Thymus (tissue), 11 donors: ENCODE measurements around the gene PLPPR1. TPM values are rescaled to one million over a fixed set of nuclear protein-coding genes. Genes with fewer than 3 reads are reported as not detected.

Source experiments
- DNase-seq, 9 donors: peaks; one replicate each; pipeline ENCODE4 v3.0.0-alpha.2; 2013; ENCODE audit warnings: low spot score in 9 of 9, low read depth in 6 of 9, missing footprints in 1 of 9
- H3K27ac ChIP-seq, 2 donors: one replicate each; pipeline ENCODE4 v1.5.1; 2013; ENCODE audit warnings: control low read depth in 1 of 2, low read depth in 1 of 2, low read length in 1 of 2, mild to moderate bottlenecking in 1 of 2, moderate library complexity in 1 of 2
- H3K27me3 ChIP-seq, 2 donors: one replicate each; pipeline ENCODE4 v1.5.1; 2013; ENCODE audit warnings: low read length in 1 of 2; ENCODE audit not compliant: control insufficient read depth in 2 of 2, insufficient read depth in 1 of 2
- H3K36me3 ChIP-seq, 2 donors: one replicate each; pipeline ENCODE4 v1.5.1; 2013; ENCODE audit warnings: low read length in 1 of 2, mild to moderate bottlenecking in 1 of 2, moderate library complexity in 1 of 2; ENCODE audit not compliant: control insufficient read depth in 2 of 2, insufficient read depth in 2 of 2
- H3K4me1 ChIP-seq, 2 donors: one replicate each; pipeline ENCODE4 v1.5.1; 2013; ENCODE audit warnings: low read length in 2 of 2; ENCODE audit not compliant: control insufficient read depth in 2 of 2, insufficient read depth in 2 of 2
- H3K4me3 ChIP-seq, 2 donors: one replicate each; pipeline ENCODE4 v1.5.1; 2013; ENCODE audit warnings: low read length in 2 of 2, control low read depth in 1 of 2, mild to moderate bottlenecking in 1 of 2
- H3K9me3 ChIP-seq, 2 donors: one replicate each; pipeline ENCODE4 v1.5.1; 2013; ENCODE audit warnings: low read length in 1 of 2, mild to moderate bottlenecking in 1 of 2; ENCODE audit not compliant: control insufficient read depth in 2 of 2, insufficient read depth in 1 of 2
- WGBS: extraction: QIAGEN DNeasy Blood & Tissue Kit; methylation state at CpG from one replicate; pipeline ENCODE4 v1.1.7; 2013; 5-methylcytosine and 5-hydroxymethylcytosine counted together
- polyA plus RNA-seq: library from polyadenylated mRNA; stranded (reverse); fragments of 200-250 nt; gene quantifications from one replicate; pipeline ENCODE4 v1.2.3, GENCODE V29; 2013
- total RNA-seq: library from RNA; stranded (reverse); fragments of 120-200 nt; gene quantifications from one replicate; pipeline ENCODE4 v1.2.4, GENCODE V29; 2013
- donor health status: healthy.

PLPPR1 gene
- total and polyA plus RNA-seq, 2 donors: 0.25 to 0.38 TPM

DNA sequence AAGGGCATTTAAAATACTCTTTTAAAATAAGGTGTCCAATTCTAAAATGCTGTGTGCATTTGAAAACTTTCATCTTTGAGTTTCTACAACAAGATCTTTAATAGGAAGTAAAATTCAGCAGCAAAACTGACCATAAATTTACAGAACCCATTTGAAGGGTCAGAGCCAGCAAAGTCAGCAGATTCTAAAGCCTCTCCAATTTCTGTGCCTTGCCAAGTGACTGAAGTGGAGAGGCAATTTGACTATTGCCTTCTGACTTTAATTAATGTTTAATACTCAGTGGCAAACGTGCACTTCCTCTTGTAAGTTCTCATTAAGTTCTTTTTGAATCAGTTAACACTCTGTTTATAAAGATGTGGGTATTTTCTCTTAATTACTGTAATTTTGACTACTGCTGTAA is 201.1 kb downstream of the PLPPR1 start:
- no peaks in the 10 kb centered on the region for H3K4me1 ChIP-seq
- no peak overlapping the region for H3K27ac ChIP-seq
- H3K4me3 ChIP-seq: no peak overlapping the region
- DNase-seq: no peak
- no peaks in the 10 kb centered on the region for H3K9me3 ChIP-seq
- H3K36me3 ChIP-seq: no peaks in the 10 kb centered on the region
- WGBS: 25% methylated on average over 1 of the region's 1 CpG
- no peaks in the 10 kb centered on the region for H3K27me3 ChIP-seq

DNA sequence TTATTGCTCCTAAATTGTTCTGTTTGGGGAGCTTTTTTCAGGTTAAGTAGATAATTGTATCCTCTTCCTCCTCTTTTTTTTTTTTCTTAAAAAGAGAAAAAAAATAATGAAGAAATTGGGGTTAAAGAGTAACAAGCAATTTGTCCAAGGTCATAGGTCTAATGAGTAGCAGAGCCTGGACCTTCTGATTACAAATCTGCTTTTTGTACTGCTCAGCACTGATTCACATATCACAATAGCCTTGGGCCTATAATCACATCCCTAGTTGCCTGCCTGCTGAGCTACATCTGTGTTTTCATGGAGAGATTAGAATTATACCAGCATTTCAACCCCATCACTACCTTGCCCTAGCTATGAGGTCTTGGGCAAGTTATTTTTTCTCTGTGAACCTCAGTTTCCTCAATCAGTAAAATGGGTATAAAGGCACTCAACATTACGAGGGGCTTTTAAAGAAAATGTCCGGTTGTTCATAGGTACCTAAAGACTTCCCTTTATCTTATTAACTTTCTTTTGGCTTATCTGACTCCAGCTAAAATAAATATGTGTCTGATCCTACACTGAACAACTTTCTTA is 204.0 kb downstream of the PLPPR1 start:
- Histone ChIP-seq H3K9me3 (no peaks in the 10 kb centered on the region), H3K27me3 (no peaks in the 10 kb centered on the region), H3K4me1 (no peaks in the 10 kb centered on the region), H3K4me3 (no peak overlapping the region), H3K36me3 (no peaks in the 10 kb centered on the region), H3K27ac (no peak overlapping the region)
- no peak for DNase-seq
- WGBS: 94% methylated on average over 2 of the region's 2 CpGs

GRCh38 chr9:101235105-101235866 is 206.8 kb downstream of the PLPPR1 start:
- no peak for DNase-seq
- Histone ChIP-seq H3K27me3 (no peaks in the 10 kb centered on the region), H3K27ac (no peak overlapping the region), H3K4me3 (no peak overlapping the region), H3K36me3 (no peaks in the 10 kb centered on the region), H3K4me1 (no peaks in the 10 kb centered on the region), H3K9me3 (no peaks in the 10 kb centered on the region)
- 43% methylated on average over 6 of the region's 6 CpGs for WGBS

GRCh38 chr9:101242651-101243050 is 214.1 kb downstream of the PLPPR1 start:
- no peaks in the 10 kb centered on the region for H3K27me3 ChIP-seq
- no peaks in the 10 kb centered on the region for H3K9me3 ChIP-seq
- WGBS: 96% methylated on average over 1 of the region's 1 CpG
- no peak for DNase-seq
- no peak overlapping the region for H3K27ac ChIP-seq
- H3K4me1 ChIP-seq: no peaks in the 10 kb centered on the region
- no peak overlapping the region for H3K4me3 ChIP-seq
- H3K36me3 ChIP-seq: no peaks in the 10 kb centered on the region

- no peak overlapping the region for H3K27ac ChIP-seq
- no peak overlapping the region for H3K4me3 ChIP-seq
- WGBS: 65% methylated on average over 1 of the region's 1 CpG
- H3K27me3 ChIP-seq: no peaks in the 10 kb centered on the region
- no peaks in the 10 kb centered on the region for H3K36me3 ChIP-seq
- DNase-seq: no peak
- H3K4me1 ChIP-seq: no peaks in the 10 kb centered on the region
- H3K9me3 ChIP-seq: no peaks in the 10 kb centered on the region
These were observed 218.2 kb downstream of the PLPPR1 start for GRCh38 chr9:101246691-101247090.

DNA sequence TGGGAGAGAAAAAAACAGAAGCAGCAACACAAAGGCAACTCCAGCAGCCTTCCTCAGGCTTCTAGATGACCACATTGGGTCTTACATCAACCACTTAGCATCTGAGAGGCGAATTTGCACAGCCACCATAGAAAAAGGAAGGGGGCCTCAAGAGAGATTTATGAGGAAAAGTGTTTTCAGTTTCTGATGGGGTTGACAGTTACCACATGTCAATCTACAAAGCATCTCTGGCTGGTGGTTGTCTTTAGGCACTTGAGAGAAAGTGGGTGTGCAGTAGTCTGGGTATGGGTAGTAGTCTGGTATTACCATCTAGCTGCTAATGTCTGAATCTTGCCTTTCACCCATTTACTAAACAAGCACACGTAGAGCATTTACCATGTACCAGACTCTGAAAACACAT is 218.8 kb downstream of the PLPPR1 start:
- DNase-seq: no peak
- Histone ChIP-seq H3K9me3 (no peaks in the 10 kb centered on the region), H3K36me3 (no peaks in the 10 kb centered on the region), H3K4me3 (no peak overlapping the region), H3K27me3 (no peaks in the 10 kb centered on the region), H3K27ac (no peak overlapping the region), H3K4me1 (no peaks in the 10 kb centered on the region)
- 83% methylated on average over 2 of the region's 2 CpGs for WGBS

DNA sequence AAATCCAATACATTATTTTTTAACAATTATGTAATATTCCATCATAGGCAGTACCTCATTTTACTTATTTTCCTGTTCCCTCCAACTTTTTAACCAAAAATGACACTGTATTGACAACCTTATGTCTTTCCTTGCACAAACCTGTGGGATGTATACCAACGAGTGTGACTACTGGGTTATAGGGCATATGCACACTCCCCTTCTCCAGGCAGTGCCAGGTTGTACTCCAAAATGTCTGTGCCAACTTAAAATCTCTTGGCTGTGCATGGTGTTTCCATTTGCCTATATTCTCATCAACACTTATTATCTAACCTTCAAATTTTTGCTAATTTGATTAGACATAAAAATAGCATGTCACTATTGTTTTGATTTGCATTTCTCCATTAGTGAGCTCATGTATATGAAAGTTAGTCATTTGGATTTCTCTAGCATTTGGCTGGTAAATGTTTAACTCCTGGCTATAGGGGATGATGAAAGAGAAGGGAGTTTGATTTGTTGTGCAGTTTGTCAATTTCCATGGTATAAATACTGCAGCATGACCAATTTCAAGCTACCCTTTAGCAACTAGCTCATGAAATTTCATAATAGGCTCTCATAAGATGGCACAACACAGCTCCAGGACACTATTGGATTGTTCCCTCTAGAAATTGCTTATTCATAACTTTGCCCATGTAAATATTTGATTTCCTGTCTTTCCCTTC is 226.4 kb downstream of the PLPPR1 start:
- H3K27me3 ChIP-seq: no peaks in the 10 kb centered on the region
- H3K36me3 ChIP-seq: no peaks in the 10 kb centered on the region
- no peak overlapping the region for H3K4me3 ChIP-seq
- no peak for DNase-seq
- no peaks in the 10 kb centered on the region for H3K9me3 ChIP-seq
- H3K27ac ChIP-seq: no peak overlapping the region
- H3K4me1 ChIP-seq: no peaks in the 10 kb centered on the region
- 86% methylated on average over 1 of the region's 1 CpG for WGBS

GRCh38 chr9:101264727-101265126 is 236.2 kb downstream of the PLPPR1 start:
- H3K9me3 ChIP-seq: no peaks in the 10 kb centered on the region
- DNase-seq: no peak
- no peak overlapping the region for H3K4me3 ChIP-seq
- no peak overlapping the region for H3K27ac ChIP-seq
- no peaks in the 10 kb centered on the region for H3K4me1 ChIP-seq
- no peaks in the 10 kb centered on the region for H3K27me3 ChIP-seq
- H3K36me3 ChIP-seq: no peaks in the 10 kb centered on the region

- Histone ChIP-seq H3K4me3 (no peak overlapping the region), H3K4me1 (no peaks in the 10 kb centered on the region), H3K27ac (no peak overlapping the region), H3K27me3 (no peaks in the 10 kb centered on the region), H3K9me3 (no peaks in the 10 kb centered on the region), H3K36me3 (no peaks in the 10 kb centered on the region)
- DNase-seq: no peak
These were observed 236.7 kb downstream of the PLPPR1 start for GRCh38 chr9:101265261-101265660.
